Fibroblast of villous mesenchyme (primary cell): ENCODE measurements around the gene YIPF4. TPM values are rescaled to one million over a fixed set of nuclear protein-coding genes. Genes with fewer than 3 reads are reported as not detected.

Experiments
- DNase-seq: peaks from one replicate; pipeline ENCODE4 v3.0.0-alpha.2; 2010; ENCODE audit warnings: low read depth
- H3K4me3 ChIP-seq: 2 replicates; pipeline ENCODE4 v1.5.1; 2011; ENCODE audit warnings: low read depth, mild to moderate bottlenecking, low read length
- CTCF ChIP-seq: IDR thresholded peaks from 2 replicates; pipeline ENCODE4 v1.5.1; 2012; ENCODE audit warnings: low read depth, mild to moderate bottlenecking, low read length; ENCODE audit not compliant: insufficient read depth
- total RNA-seq: library from RNA; depleted of rRNA; stranded (reverse); fragments of >200 nt; gene quantifications from 2 replicates; pipeline ENCODE4 v1.2.3, GENCODE V29; 2012

The YIPF4 gene
- total RNA-seq, result 13.2 and 16.8 TPM in 2 replicates

- TF ChIP-seq CTCF, result no peak
- H3K4me3 ChIP-seq, result peak within 1 kb of the TSS; percentile 100
- peak; percentile 95 for DNase-seq
Observed at GRCh38 chr2:32277674-32278477, at the start of gene YIPF4. Gene YIPF4, plus strand, starts transcription at chr2:32277904. Its CDS starts 252 bp downstream, at chr2:32278156.

GRCh38 chr2:32228181-32228580 is 49.5 kb upstream of the YIPF4 start:
- no peak for DNase-seq
- TF ChIP-seq CTCF, result no peak
- no peak overlapping the region for H3K4me3 ChIP-seq

- no peak for DNase-seq
- no peak overlapping the region for H3K4me3 ChIP-seq
- TF ChIP-seq CTCF, result no peak
Observed at GRCh38 chr2:32229635-32230034, 48.1 kb upstream of the YIPF4 start.

- no peak for DNase-seq
- no peak for TF ChIP-seq CTCF
- no peak overlapping the region for H3K4me3 ChIP-seq
Observed at GRCh38 chr2:32231959-32232358, 45.7 kb upstream of the YIPF4 start.

GRCh38 chr2:32235315-32235714 is 42.4 kb upstream of the YIPF4 start:
- TF ChIP-seq CTCF, result no peak
- DNase-seq, result no peak

GRCh38 chr2:32237488-32237887 is 40.2 kb upstream of the YIPF4 start:
- no peak overlapping the region for H3K4me3 ChIP-seq
- no peak for TF ChIP-seq CTCF
- DNase-seq, result no peak

More at GRCh38 chr2:32235315-32235714, 42.4 kb upstream of the YIPF4 start:
- no peak overlapping the region for H3K4me3 ChIP-seq
